Ishikawa (cell line): ENCODE results near the gene EXTL2.

Experiments used
- CEBPB ChIP-seq: IDR thresholded peaks from 2 replicates; pipeline ENCODE4 v1.6.1; 2012
- CREB1 ChIP-seq: IDR thresholded peaks from 2 replicates; pipeline ENCODE4 v1.6.1; 2012; ENCODE audit warnings: low read depth
- EGR1 ChIP-seq: IDR thresholded peaks from 2 replicates; pipeline ENCODE4 v1.6.1; 2012
- EP300 ChIP-seq: IDR thresholded peaks from 2 replicates; pipeline ENCODE4 v1.6.1; 2012; ENCODE audit warnings: borderline replicate concordance
- FOXM1 ChIP-seq: IDR thresholded peaks from 2 replicates; pipeline ENCODE4 v1.6.1; 2012; ENCODE audit warnings: low read depth, borderline replicate concordance
- MAX ChIP-seq: IDR thresholded peaks from 2 replicates; pipeline ENCODE4 v1.6.1; 2012
- NFIC ChIP-seq: IDR thresholded peaks from 2 replicates; pipeline ENCODE4 v1.6.1; 2012
- RAD21 ChIP-seq: IDR thresholded peaks from 2 replicates; pipeline ENCODE4 v1.6.1; 2012; ENCODE audit warnings: low read depth
- REST ChIP-seq: IDR thresholded peaks from 2 replicates; pipeline ENCODE4 v1.6.1; 2012; ENCODE audit warnings: low read depth, mild to moderate bottlenecking
- TAF1 ChIP-seq: IDR thresholded peaks from 2 replicates; pipeline ENCODE4 v1.6.1; 2012; ENCODE audit warnings: low read depth, mild to moderate bottlenecking
- TCF12 ChIP-seq: IDR thresholded peaks from 2 replicates; pipeline ENCODE4 v1.6.1; 2012; ENCODE audit warnings: low read depth
- TEAD4 ChIP-seq: IDR thresholded peaks from 2 replicates; pipeline ENCODE4 v1.6.1; 2012
- USF1 ChIP-seq: IDR thresholded peaks from 2 replicates; pipeline ENCODE4 v1.6.1; 2012
- YY1 ChIP-seq: IDR thresholded peaks from 2 replicates; pipeline ENCODE4 v1.6.1; 2012; ENCODE audit warnings: low read depth
- ZBTB7A ChIP-seq: IDR thresholded peaks from 2 replicates; pipeline ENCODE4 v1.6.1; 2012; ENCODE audit warnings: low read depth

Gene EXTL2

GRCh38 chr1:100879422-100879821, 15.2 kb downstream of the EXTL2 start:
- TF ChIP-seq RAD21 (no peak), CEBPB (no peak), USF1 (no peak), TEAD4 (no peak), NFIC (no peak), MAX (no peak), CREB1 (no peak), TCF12 (no peak), REST (no peak)

GRCh38 chr1:100876291-100876690, 18.4 kb downstream of the EXTL2 start:
- TF ChIP-seq CREB1 (no peak), MAX (no peak)

GRCh38 chr1:100875228-100875627, 19.4 kb downstream of the EXTL2 start:
- TF ChIP-seq ZBTB7A (no peak), YY1 (no peak), TAF1 (no peak), USF1 (no peak), CEBPB (no peak), FOXM1 (no peak), MAX (no peak), EP300 (no peak), EGR1 (no peak), NFIC (no peak), RAD21 (no peak), TCF12 (no peak), REST (no peak), CREB1 (no peak), TEAD4 (no peak)

GRCh38 chr1:100874433-100874832, 20.2 kb downstream of the EXTL2 start:
- TF ChIP-seq ZBTB7A = no peak
- TF ChIP-seq YY1 = no peak
- no peak for TF ChIP-seq NFIC
- no peak for TF ChIP-seq EGR1
- no peak for TF ChIP-seq TEAD4

GRCh38 chr1:100869996-100870395, 24.6 kb downstream of the EXTL2 start:
- no peak for TF ChIP-seq EP300
- no peak for TF ChIP-seq ZBTB7A
- no peak for TF ChIP-seq MAX
- no peak for TF ChIP-seq NFIC
- TF ChIP-seq TEAD4 = no peak
- no peak for TF ChIP-seq TCF12
- no peak for TF ChIP-seq TAF1
- TF ChIP-seq YY1 = no peak
- TF ChIP-seq EGR1 = no peak
- TF ChIP-seq CEBPB = no peak
- no peak for TF ChIP-seq CREB1
- TF ChIP-seq REST = no peak
- no peak for TF ChIP-seq USF1
- TF ChIP-seq RAD21 = no peak
- no peak for TF ChIP-seq FOXM1
